ENCODE results near the gene SRD5A1.

The SRD5A1 gene

GRCh38 chr5:6602441-6602840, 30.8 kb upstream of the SRD5A1 start:
- Histone ChIP-seq H3K9me3 (ENCODE audit: control insufficient read depth in 5 of 5, low read length in 5 of 5) (no peaks in the 10 kb centered on the region), H3K36me3 (ENCODE audit: control insufficient read depth in 5 of 5, insufficient read depth in 5 of 5, low read length in 5 of 5) (peaks cover 25 to 96% (median 89%) of the 10 kb centered on the region in 5 donors), H3K9ac (ENCODE audit: low read length in 5 of 5) (no peak overlapping the region), H3K4me3 (ENCODE audit: low read depth in 1 of 5, low read length in 5 of 5) (no peak overlapping the region), H3K4me1 (ENCODE audit: control insufficient read depth in 5 of 5, insufficient read depth in 5 of 5, low read length in 5 of 5) (peaks cover 0 to 14% (median 8%) of the 10 kb centered on the region in 5 donors), H3K27me3 (ENCODE audit: control insufficient read depth in 5 of 5, insufficient read depth in 4 of 5, low read length in 5 of 5) (no peaks in the 10 kb centered on the region), H3K27ac (ENCODE audit: low read depth, low read length) (no peak overlapping the region)

- H3K9me3 ChIP-seq (ENCODE audit: control insufficient read depth in 5 of 5, low read length in 5 of 5), result no peaks in the 10 kb centered on the region
- peaks cover 26 to 96% (median 89%) of the 10 kb centered on the region in 5 donors for H3K36me3 ChIP-seq (ENCODE audit: control insufficient read depth in 5 of 5, insufficient read depth in 5 of 5, low read length in 5 of 5)
- no peak overlapping the region for H3K27ac ChIP-seq (ENCODE audit: low read depth, low read length)
- H3K27me3 ChIP-seq (ENCODE audit: control insufficient read depth in 5 of 5, insufficient read depth in 4 of 5, low read length in 5 of 5), result no peaks in the 10 kb centered on the region
- peaks cover 0 to 3% (median under 1%) of the 10 kb centered on the region in 5 donors for H3K4me1 ChIP-seq (ENCODE audit: control insufficient read depth in 5 of 5, insufficient read depth in 5 of 5, low read length in 5 of 5)
- H3K4me3 ChIP-seq (ENCODE audit: low read depth in 1 of 5, low read length in 5 of 5), result no peak overlapping the region
- no peak overlapping the region for H3K9ac ChIP-seq (ENCODE audit: low read length in 5 of 5)
Observed at GRCh38 chr5:6603643-6604042, 29.6 kb upstream of the SRD5A1 start.

GRCh38 chr5:6604341-6604740, 28.9 kb upstream of the SRD5A1 start:
- no peaks in the 10 kb centered on the region for H3K9me3 ChIP-seq (ENCODE audit: control insufficient read depth in 5 of 5, low read length in 5 of 5)
- H3K9ac ChIP-seq (ENCODE audit: low read length in 5 of 5), result no peak overlapping the region
- H3K4me3 ChIP-seq (ENCODE audit: low read depth in 1 of 5, low read length in 5 of 5), result no peak overlapping the region
- H3K27me3 ChIP-seq (ENCODE audit: control insufficient read depth in 5 of 5, insufficient read depth in 4 of 5, low read length in 5 of 5), result no peaks in the 10 kb centered on the region
- H3K27ac ChIP-seq (ENCODE audit: low read depth, low read length), result no peak overlapping the region
- H3K36me3 ChIP-seq (ENCODE audit: control insufficient read depth in 5 of 5, insufficient read depth in 5 of 5, low read length in 5 of 5), result peaks cover 26 to 99% (median 91%) of the 10 kb centered on the region in 5 donors
- no peaks in the 10 kb centered on the region for H3K4me1 ChIP-seq (ENCODE audit: control insufficient read depth in 5 of 5, insufficient read depth in 5 of 5, low read length in 5 of 5)

- H3K27ac ChIP-seq (ENCODE audit: low read depth, low read length), result no peak overlapping the region
- no peaks in the 10 kb centered on the region for H3K27me3 ChIP-seq (ENCODE audit: control insufficient read depth in 5 of 5, insufficient read depth in 4 of 5, low read length in 5 of 5)
- H3K36me3 ChIP-seq (ENCODE audit: control insufficient read depth in 5 of 5, insufficient read depth in 5 of 5, low read length in 5 of 5), result peaks cover 32 to 99% (median 91%) of the 10 kb centered on the region in 5 donors
- no peaks in the 10 kb centered on the region for H3K9me3 ChIP-seq (ENCODE audit: control insufficient read depth in 5 of 5, low read length in 5 of 5)
- no peak overlapping the region for H3K9ac ChIP-seq (ENCODE audit: low read length in 5 of 5)
- no peak overlapping the region for H3K4me3 ChIP-seq (ENCODE audit: low read depth in 1 of 5, low read length in 5 of 5)
- H3K4me1 ChIP-seq (ENCODE audit: control insufficient read depth in 5 of 5, insufficient read depth in 5 of 5, low read length in 5 of 5), result no peaks in the 10 kb centered on the region
Observed at GRCh38 chr5:6604946-6605345, 28.3 kb upstream of the SRD5A1 start.

- Histone ChIP-seq H3K27ac (ENCODE audit: low read depth, low read length) (no peak overlapping the region), H3K36me3 (ENCODE audit: control insufficient read depth in 5 of 5, insufficient read depth in 5 of 5, low read length in 5 of 5) (peaks cover 37 to 99% (median 90%) of the 10 kb centered on the region in 5 donors), H3K9ac (ENCODE audit: low read length in 5 of 5) (no peak overlapping the region), H3K4me1 (ENCODE audit: control insufficient read depth in 5 of 5, insufficient read depth in 5 of 5, low read length in 5 of 5) (no peaks in the 10 kb centered on the region), H3K9me3 (ENCODE audit: control insufficient read depth in 5 of 5, low read length in 5 of 5) (no peaks in the 10 kb centered on the region), H3K27me3 (ENCODE audit: control insufficient read depth in 5 of 5, insufficient read depth in 4 of 5, low read length in 5 of 5) (no peaks in the 10 kb centered on the region), H3K4me3 (ENCODE audit: low read depth in 1 of 5, low read length in 5 of 5) (no peak overlapping the region)
Observed at GRCh38 chr5:6606884-6607558, 26.2 kb upstream of the SRD5A1 start.

- Histone ChIP-seq H3K4me1 (ENCODE audit: control insufficient read depth in 5 of 5, insufficient read depth in 5 of 5, low read length in 5 of 5) (no peaks in the 10 kb centered on the region), H3K36me3 (ENCODE audit: control insufficient read depth in 5 of 5, insufficient read depth in 5 of 5, low read length in 5 of 5) (peaks cover 32 to 99% (median 90%) of the 10 kb centered on the region in 5 donors), H3K27me3 (ENCODE audit: control insufficient read depth in 5 of 5, insufficient read depth in 4 of 5, low read length in 5 of 5) (no peaks in the 10 kb centered on the region), H3K27ac (ENCODE audit: low read depth, low read length) (no peak overlapping the region), H3K9ac (ENCODE audit: low read length in 5 of 5) (no peak overlapping the region), H3K9me3 (ENCODE audit: control insufficient read depth in 5 of 5, low read length in 5 of 5) (no peaks in the 10 kb centered on the region), H3K4me3 (ENCODE audit: low read depth in 1 of 5, low read length in 5 of 5) (no peak overlapping the region)
Observed at GRCh38 chr5:6607559-6607936, 25.7 kb upstream of the SRD5A1 start.

GRCh38 chr5:6608016-6608415, 25.2 kb upstream of the SRD5A1 start:
- Histone ChIP-seq H3K4me3 (ENCODE audit: low read depth in 1 of 5, low read length in 5 of 5) (no peak overlapping the region), H3K9me3 (ENCODE audit: control insufficient read depth in 5 of 5, low read length in 5 of 5) (no peaks in the 10 kb centered on the region), H3K4me1 (ENCODE audit: control insufficient read depth in 5 of 5, insufficient read depth in 5 of 5, low read length in 5 of 5) (no peaks in the 10 kb centered on the region), H3K27me3 (ENCODE audit: control insufficient read depth in 5 of 5, insufficient read depth in 4 of 5, low read length in 5 of 5) (no peaks in the 10 kb centered on the region), H3K27ac (ENCODE audit: low read depth, low read length) (no peak overlapping the region), H3K36me3 (ENCODE audit: control insufficient read depth in 5 of 5, insufficient read depth in 5 of 5, low read length in 5 of 5) (peaks cover 28 to 99% (median 90%) of the 10 kb centered on the region in 5 donors), H3K9ac (ENCODE audit: low read length in 5 of 5) (no peak overlapping the region)

GRCh38 chr5:6611334-6612256, 21.6 kb upstream of the SRD5A1 start:
- no peak overlapping the region for H3K9ac ChIP-seq (ENCODE audit: low read length in 5 of 5)
- no peaks in the 10 kb centered on the region for H3K27me3 ChIP-seq (ENCODE audit: control insufficient read depth in 5 of 5, insufficient read depth in 4 of 5, low read length in 5 of 5)
- peaks cover 35 to 97% (median 92%) of the 10 kb centered on the region in 5 donors for H3K36me3 ChIP-seq (ENCODE audit: control insufficient read depth in 5 of 5, insufficient read depth in 5 of 5, low read length in 5 of 5)
- no peak overlapping the region for H3K4me3 ChIP-seq (ENCODE audit: low read depth in 1 of 5, low read length in 5 of 5)
- no peak overlapping the region for H3K27ac ChIP-seq (ENCODE audit: low read depth, low read length)
- peaks cover 0 to 2% (median 0%) of the 10 kb centered on the region in 5 donors for H3K4me1 ChIP-seq (ENCODE audit: control insufficient read depth in 5 of 5, insufficient read depth in 5 of 5, low read length in 5 of 5)
- no peaks in the 10 kb centered on the region for H3K9me3 ChIP-seq (ENCODE audit: control insufficient read depth in 5 of 5, low read length in 5 of 5)

GRCh38 chr5:6615034-6615815, 18.0 kb upstream of the SRD5A1 start:
- no peaks in the 10 kb centered on the region for H3K9me3 ChIP-seq (ENCODE audit: control insufficient read depth in 5 of 5, low read length in 5 of 5)

More at GRCh38 chr5:6615034-6615815, 18.0 kb upstream of the SRD5A1 start:
- peaks cover 45 to 96% (median 91%) of the 10 kb centered on the region in 5 donors for H3K36me3 ChIP-seq (ENCODE audit: control insufficient read depth in 5 of 5, insufficient read depth in 5 of 5, low read length in 5 of 5)
- H3K4me3 ChIP-seq (ENCODE audit: low read depth in 1 of 5, low read length in 5 of 5), result no peak overlapping the region
- peaks cover 0 to 2% (median 0%) of the 10 kb centered on the region in 5 donors for H3K4me1 ChIP-seq (ENCODE audit: control insufficient read depth in 5 of 5, insufficient read depth in 5 of 5, low read length in 5 of 5)
- no peak overlapping the region for H3K9ac ChIP-seq (ENCODE audit: low read length in 5 of 5)
- H3K27me3 ChIP-seq (ENCODE audit: control insufficient read depth in 5 of 5, insufficient read depth in 4 of 5, low read length in 5 of 5), result no peaks in the 10 kb centered on the region
- H3K27ac ChIP-seq (ENCODE audit: low read depth, low read length), result no peak overlapping the region
